ENCODE results near the gene PRR5.
A peak's percentile ranks its signal among the peaks of the same experiment; 100 is the strongest.
"Not testable (repeated sequence)": the region's sequence is repeated elsewhere in the genome, so short reads cannot be mapped to it uniquely, and the experiment has no call there.

PRR5 gene

DNA sequence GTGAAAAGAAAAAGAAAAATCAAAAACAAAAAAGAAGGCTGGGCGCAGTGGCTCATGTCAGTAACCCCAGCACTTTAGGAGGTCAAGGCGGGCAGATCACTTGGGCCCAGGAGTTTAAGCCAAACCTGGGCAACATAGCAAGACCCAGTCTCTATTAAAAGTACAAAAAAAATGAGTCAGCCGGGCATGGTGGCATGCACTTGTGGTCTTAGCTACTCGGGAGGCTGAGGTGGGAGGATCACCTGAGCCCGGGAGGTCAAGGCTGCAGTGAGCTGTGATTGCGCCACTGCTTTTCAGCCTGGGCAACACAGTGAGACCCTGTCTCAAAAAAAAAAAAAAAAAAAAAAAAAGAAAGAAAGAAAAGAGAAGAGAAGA, 26.0 kb upstream of the PRR5 start:
- DNase-seq (ENCODE audit: low spot score) = not testable (repeated sequence)

DNA sequence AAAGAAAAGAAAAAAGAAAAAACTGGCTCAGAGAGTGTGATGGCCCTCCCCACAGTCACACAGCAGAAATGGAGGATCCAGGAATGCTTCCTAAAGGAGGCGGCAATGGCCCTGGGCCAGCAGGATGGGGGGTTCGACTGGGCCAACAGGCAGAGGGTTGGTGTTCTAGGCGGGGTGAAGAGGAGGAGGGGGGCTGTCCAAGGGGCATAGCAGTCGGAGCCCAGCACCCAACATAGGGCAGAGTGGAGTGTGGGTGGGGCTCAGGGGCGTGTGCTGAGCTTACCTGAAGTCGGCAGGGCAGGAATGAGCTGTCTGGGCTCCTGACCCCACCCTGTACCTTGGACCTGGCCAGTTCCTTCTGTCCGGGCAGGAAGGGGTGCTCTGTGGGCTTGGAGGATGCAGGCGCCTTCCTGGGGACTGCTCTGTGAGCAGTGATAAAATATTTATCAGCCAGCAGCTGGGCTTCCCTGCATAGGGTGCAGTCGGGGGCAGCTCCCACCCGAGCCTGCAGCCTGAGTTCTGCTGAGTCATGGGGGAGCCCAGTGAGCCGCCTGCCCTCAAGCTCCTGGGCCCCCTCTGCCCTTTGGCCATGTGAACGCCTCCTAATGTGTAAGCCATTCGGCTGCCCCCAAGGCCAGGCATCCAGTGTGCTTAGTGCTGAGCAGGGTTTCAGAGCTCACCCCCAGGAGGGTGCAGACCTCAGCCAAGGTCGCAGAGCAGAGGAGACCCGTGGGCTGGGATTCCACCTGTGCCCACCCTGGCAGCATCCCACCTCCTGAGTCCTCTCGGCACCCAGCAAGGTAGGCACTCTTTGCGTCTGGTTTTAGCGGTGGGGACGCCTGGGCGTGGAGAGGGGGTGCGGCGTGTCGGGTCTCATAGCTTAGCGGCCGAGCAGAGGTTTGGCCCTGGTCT, 25.3 kb upstream of the PRR5 start:
- peak; percentile 55 for DNase-seq (ENCODE audit: low spot score)

DNA sequence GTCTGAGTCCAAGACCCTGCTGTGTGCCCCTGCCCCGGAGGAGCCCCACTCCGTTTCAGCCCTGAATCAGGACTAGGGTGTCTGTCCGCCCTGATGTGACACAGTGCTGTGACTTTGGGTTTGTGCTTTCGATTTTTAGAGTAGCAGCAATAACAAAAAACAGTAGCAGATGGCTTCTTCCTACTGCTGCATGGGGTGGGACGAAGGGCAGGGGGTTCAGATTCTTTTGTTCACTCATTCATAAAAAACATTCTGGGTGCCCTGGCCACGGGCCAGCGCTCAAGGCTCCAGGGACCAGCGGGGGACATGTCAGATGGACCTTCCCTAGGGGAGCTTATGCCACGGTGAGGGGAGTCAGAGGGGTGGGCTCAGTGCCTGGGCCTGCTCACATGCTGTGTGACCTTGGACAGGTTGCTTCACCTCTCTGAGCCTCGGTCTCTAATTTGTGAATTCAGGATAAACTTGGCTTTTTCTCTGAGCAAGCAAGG, 24.6 kb upstream of the PRR5 start:
- no peak for DNase-seq (ENCODE audit: low spot score)

DNA sequence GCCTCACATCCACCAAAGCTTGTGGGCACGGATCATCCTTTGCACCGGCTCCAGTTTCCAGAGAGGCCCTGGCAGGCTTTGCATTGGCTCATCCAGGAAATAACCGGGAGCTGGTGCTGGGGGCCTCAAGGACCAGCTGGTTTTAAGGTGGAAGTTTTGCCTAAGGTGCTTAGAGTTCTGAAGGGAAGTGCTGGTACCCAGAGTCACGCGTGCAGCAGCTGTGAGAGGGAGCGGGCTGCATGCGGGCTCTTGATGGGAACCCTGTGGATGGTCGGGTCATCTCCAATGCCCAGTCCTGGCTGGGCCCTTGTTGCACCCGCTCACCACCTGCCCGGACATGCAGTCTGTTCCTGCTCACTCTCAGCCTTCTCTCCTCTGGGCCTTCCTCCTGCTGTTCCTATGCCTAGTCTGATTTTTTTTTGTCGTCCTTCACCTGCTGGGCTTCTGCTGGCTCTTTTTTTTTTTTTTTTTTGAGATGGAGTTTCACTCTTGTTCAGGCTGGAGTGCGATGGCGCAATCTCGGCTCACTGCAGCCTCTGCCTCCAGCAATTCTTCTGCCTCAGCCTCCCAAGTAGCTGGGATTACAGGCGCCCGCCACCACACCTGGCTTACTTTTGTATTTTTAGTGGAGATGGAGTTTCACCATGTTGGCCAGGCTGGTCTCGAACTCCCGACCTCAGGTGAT, 24.0 kb upstream of the PRR5 start:
- no peak for DNase-seq (ENCODE audit: low spot score)

DNA sequence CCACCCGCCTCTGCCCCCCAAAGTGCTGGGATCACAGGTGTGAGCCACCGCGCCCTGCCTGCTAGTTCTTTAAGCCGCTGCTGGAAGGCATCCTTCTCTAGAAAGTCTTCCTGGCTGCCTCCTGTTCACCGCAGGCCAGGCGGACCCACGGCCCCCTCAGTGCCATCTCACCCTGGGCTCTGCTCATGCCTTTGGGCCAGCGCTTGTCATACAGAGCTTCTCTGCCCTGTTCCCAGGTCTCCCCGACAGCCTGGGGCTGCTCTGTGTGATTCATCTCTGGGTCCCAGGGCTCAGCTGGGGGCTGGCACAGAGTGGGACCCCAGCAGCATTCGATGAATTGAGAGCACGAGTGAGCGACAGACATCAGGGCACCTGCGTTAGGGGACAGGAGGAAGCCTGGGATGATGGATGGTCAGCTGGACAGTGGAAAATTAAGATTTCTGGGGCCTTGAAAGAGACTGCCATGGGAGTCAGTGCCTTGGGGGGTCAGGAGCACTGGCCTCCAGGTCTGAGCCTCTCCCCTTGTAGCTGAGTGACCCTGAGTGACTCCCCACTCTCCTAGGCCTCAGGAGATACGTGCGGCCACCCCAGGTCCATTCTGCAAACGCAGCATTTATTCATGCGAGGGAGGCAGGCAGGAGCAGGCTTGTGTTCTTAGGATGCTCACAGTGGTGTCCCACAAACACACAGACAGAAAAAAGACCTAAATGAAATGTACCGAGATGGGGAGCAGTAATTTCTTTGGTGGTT, 23.3 kb upstream of the PRR5 start:
- no peak for DNase-seq (ENCODE audit: low spot score)

DNA sequence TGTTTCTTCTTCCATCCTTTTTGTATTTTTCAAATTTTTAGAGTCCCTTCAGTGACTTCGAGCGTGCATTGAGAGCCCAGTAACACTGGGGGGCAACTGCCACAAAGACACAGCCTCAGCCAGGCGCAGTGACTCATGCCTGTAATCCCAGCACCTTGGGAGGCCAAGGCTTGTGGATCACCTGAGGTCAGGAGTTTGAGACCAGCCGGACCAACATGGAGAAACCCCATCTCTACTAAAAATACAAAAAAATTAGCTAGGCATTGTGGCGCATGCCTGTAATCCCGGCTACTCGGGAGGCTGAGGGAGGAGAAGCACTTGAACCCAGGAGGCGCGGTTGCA, 22.7 kb upstream of the PRR5 start:
- not testable (repeated sequence) for DNase-seq (ENCODE audit: low spot score)

DNA sequence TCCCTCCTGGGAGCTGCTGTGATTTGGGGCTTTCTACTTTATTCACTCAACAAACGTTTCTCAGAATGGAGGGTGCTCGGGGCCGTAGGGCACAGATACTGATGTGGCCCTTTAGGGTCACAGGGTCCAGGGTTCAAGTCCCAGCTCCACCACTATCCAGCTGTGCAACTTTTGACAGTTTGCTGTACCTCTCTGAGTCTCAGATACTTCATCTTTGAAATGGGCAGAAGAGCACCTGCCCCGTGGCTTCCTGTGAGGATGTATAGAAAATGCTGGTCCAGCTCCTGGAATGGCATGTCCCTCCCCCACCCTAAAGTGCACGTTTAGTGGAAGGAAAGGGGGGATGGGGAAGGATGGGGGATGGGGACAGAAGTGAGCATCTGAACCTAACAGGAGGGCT, 21.9 kb upstream of the PRR5 start:
- DNase-seq (ENCODE audit: low spot score) = no peak

GRCh38 chr22:44680481-44680894, 21.5 kb upstream of the PRR5 start:
- DNase-seq (ENCODE audit: low spot score) = no peak

- no peak for DNase-seq (ENCODE audit: low spot score)
These were observed 19.3 kb upstream of the PRR5 start for GRCh38 chr22:44682556-44683168.

- no peak for DNase-seq (ENCODE audit: low spot score)
These were observed 18.8 kb upstream of the PRR5 start for GRCh38 chr22:44683237-44683636.

DNA sequence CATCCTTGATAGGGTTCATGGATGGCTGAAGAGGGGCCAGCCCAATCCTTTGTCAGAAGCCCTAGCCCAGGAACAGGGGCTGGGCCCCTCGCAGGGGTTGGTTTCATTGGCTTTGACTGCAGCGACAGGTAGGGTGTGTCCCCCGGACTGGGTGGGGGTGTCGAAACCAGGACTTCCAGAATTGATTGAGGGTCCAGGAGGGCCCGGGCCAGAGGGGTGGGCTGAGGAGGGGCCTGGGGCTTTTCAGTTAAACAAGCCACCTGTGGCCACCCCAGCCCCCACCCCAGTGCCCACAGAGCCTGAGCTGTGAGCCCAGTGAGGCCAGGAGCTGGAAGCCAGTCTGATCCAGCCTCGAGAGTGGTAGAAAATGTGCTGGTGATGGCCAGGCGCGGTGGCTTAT, 18.1 kb upstream of the PRR5 start:
- no peak for DNase-seq (ENCODE audit: low spot score)

GRCh38 chr22:44684506-44685383, 17.3 kb upstream of the PRR5 start:
- DNase-seq (ENCODE audit: low spot score) = peak; percentile 87

GRCh38 chr22:44685384-44686056, 16.5 kb upstream of the PRR5 start:
- no peak for DNase-seq (ENCODE audit: low spot score)

DNA sequence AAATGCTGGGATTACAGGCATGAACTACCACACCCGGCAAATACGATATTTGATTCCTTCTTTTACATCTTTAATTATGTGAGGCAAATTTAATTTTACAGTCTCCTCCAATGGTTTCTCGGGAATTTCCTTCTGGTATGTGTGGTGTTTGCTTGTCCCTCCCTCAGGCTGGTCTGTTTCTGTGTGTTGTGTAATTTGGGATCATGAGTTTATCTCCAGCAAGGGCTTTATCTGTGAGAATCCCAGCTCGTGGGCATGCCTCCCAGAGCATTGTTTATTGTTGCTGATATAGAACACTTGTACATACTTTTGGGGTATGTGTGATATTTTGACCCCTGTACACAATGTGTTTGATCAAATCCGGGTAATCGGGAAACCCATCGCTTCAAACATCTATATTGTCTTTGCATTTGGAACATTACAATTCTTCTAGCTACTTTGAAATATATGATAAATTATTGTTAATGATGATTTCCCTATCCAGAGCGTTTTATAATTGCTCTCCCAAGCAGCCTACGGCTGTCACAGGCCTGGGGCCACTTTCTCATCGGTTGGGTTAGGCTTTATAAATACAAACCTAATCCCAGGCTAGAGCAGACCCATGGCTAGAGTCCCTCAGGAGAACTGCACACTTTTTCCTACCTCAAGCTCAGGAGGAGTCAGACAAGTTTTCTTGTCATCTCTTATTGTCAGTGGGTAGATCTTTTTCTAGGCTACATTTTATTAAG, 15.0 kb upstream of the PRR5 start:
- no peak for DNase-seq (ENCODE audit: low spot score)

DNA sequence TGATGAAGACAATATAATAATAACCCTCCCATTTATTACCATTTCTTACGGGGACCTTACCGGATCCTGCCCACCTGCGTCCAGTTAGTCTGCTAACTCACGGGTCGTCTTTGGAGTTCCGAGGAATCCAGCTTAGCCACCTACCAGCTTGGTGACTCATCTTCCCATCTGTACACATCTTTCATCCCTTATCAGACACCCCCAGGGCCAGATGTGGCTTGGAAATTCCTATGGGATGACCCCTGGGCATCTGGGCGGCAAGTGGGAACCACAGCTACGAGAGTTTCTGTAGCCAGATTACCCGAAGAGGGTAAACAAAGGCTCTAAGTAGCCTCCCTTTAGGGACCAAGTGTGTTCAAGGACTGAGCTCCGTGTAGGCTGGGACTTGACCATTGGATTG, 12.8 kb upstream of the PRR5 start:
- no peak for DNase-seq (ENCODE audit: low spot score)

DNA sequence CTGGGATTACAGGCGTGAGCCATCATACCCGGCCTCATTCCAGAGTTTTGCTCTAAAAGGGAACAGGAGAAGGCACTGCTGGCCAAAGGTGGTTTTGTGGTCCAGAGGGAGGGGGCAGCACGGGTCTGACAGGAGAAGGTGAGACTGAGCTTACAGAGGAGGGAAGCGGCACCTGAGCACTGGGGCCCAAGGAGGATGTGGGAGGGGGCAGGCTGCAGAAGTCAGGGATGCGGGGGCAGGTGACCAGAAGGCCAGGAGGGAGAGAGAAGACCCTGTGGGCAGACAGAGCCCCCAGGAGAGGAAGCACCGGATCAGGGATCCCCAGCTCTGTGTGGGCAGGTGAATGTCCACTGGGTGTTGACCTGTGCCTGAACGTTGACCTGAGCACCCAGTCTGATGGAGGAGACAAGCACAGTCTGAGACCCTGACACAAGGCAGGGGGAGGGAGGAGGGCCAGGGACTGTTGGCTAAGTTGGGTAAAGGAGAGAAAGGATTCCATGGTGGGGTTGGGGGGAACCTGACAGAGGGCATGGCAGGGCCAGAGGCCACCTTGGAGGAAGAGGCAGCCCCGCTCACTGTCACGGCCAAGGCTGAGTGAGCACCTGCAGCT, 12.0 kb upstream of the PRR5 start:
- no peak for DNase-seq (ENCODE audit: low spot score)

GRCh38 chr22:44691796-44692661, 10.0 kb upstream of the PRR5 start:
- no peak for DNase-seq (ENCODE audit: low spot score)

GRCh38 chr22:44692662-44693007, 9.4 kb upstream of the PRR5 start:
- DNase-seq (ENCODE audit: low spot score) = no peak

GRCh38 chr22:44693145-44693544, 8.9 kb upstream of the PRR5 start:
- DNase-seq (ENCODE audit: low spot score) = no peak
